DMS153 (cell line): ENCODE results near the gene RPL35.

Source experiments
- DNase-seq: peaks from one replicate; lab custom pipeline; 2025; lab: John Stamatoyannopoulos, UW

RPL35 gene

GRCh38 chr9:124877021-124877782 lies 15.4 kb upstream of the RPL35 start:
- DNase-seq, result no peak

- DNase-seq, result no peak
Measured at GRCh38 chr9:124875501-124875900, 13.7 kb upstream of the RPL35 start.

GRCh38 chr9:124873664-124874063 lies 11.9 kb upstream of the RPL35 start:
- DNase-seq, result no peak

GRCh38 chr9:124871156-124871561 lies 9.4 kb upstream of the RPL35 start:
- no peak for DNase-seq

GRCh38 chr9:124870723-124871122 lies 9.0 kb upstream of the RPL35 start:
- no peak for DNase-seq

GRCh38 chr9:124869986-124870560 lies 8.3 kb upstream of the RPL35 start:
- no peak for DNase-seq

GRCh38 chr9:124869466-124869985 lies 7.8 kb upstream of the RPL35 start:
- DNase-seq, result no peak

- peak; percentile 60 for DNase-seq
Measured at GRCh38 chr9:124868511-124869465, 7.0 kb upstream of the RPL35 start.

GRCh38 chr9:124863371-124863871 lies 1.7 kb upstream of the RPL35 start:
- DNase-seq, result peak; percentile 56

GRCh38 chr9:124860582-124861341 lies 995 bp downstream of the RPL35 start:
- no peak for DNase-seq

- DNase-seq, result no peak
Measured at GRCh38 chr9:124859803-124860581, 1.8 kb downstream of the RPL35 start.

GRCh38 chr9:124858330-124859046 lies 3.3 kb downstream of the RPL35 start:
- DNase-seq, result no peak

- DNase-seq, result no peak
Measured at GRCh38 chr9:124857533-124858162, 4.1 kb downstream of the RPL35 start.

- DNase-seq, result no peak
Measured at GRCh38 chr9:124855944-124856765, 5.6 kb downstream of the RPL35 start.

GRCh38 chr9:124855566-124855943 lies 6.2 kb downstream of the RPL35 start:
- no peak for DNase-seq

GRCh38 chr9:124854822-124855221 lies 6.9 kb downstream of the RPL35 start:
- DNase-seq, result no peak

GRCh38 chr9:124854161-124854560 lies 7.6 kb downstream of the RPL35 start:
- no peak for DNase-seq

GRCh38 chr9:124853605-124854143 lies 8.1 kb downstream of the RPL35 start:
- DNase-seq, result no peak
